RCC 7860 (cell line): Measurements from ENCODE around the gene IQGAP2.

Experiments used
- DNase-seq: peaks from one replicate; pipeline ENCODE4 v3.0.0-alpha.2; 2015; ENCODE audit warnings: low spot score
- FAIRE-seq: peaks from 2 replicates; lab custom pipeline; 2012; peaks lifted over from hg19 to GRCh38; lab: Jason Lieb, UNC

Gene IQGAP2

GRCh38 chr5:76696251-76696650, 293.2 kb downstream of the IQGAP2 start:
- no peak for DNase-seq
- FAIRE-seq, result no peak

- FAIRE-seq, result no peak
- no peak for DNase-seq
Observed at GRCh38 chr5:76697670-76698069, 294.6 kb downstream of the IQGAP2 start.

- DNase-seq (no peak), FAIRE-seq (no peak)
Observed at GRCh38 chr5:76700571-76700970, 297.5 kb downstream of the IQGAP2 start.

GRCh38 chr5:76701298-76701697, 298.2 kb downstream of the IQGAP2 start:
- FAIRE-seq (no peak), DNase-seq (peak; percentile 17)

- DNase-seq, result no peak
- no peak for FAIRE-seq
Observed at GRCh38 chr5:76703707-76704106, 300.6 kb downstream of the IQGAP2 start.

GRCh38 chr5:76704131-76704663, 301.1 kb downstream of the IQGAP2 start:
- DNase-seq (no peak), FAIRE-seq (no peak)

GRCh38 chr5:76705574-76705973, 302.5 kb downstream of the IQGAP2 start:
- FAIRE-seq, result no peak
- no peak for DNase-seq

- FAIRE-seq (peak; percentile 53), DNase-seq (peak; percentile 55)
Observed at GRCh38 chr5:76709762-76710161, 306.7 kb downstream of the IQGAP2 start.

- DNase-seq (no peak), FAIRE-seq (no peak)
Observed at GRCh38 chr5:76710991-76711390, 307.9 kb downstream of the IQGAP2 start.

GRCh38 chr5:76714751-76715485, 311.8 kb downstream of the IQGAP2 start:
- FAIRE-seq (no peak), DNase-seq (no peak)

GRCh38 chr5:76715486-76715735, 312.3 kb downstream of the IQGAP2 start:
- no peak for FAIRE-seq
- DNase-seq, result no peak

GRCh38 chr5:76715736-76716455, 312.8 kb downstream of the IQGAP2 start, which contains the start of gene F2R:
Gene F2R, plus strand, starts transcription at chr5:76716126. Its CDS starts 182 bp downstream, at chr5:76716308.
- FAIRE-seq (no peak), DNase-seq (no peak)

GRCh38 chr5:76716456-76717157, 313.5 kb downstream of the IQGAP2 start:
- FAIRE-seq, result no peak
- no peak for DNase-seq

- DNase-seq (no peak), FAIRE-seq (no peak)
Observed at GRCh38 chr5:76717222-76718083, 314.4 kb downstream of the IQGAP2 start.

- no peak for DNase-seq
- FAIRE-seq, result no peak
Observed at GRCh38 chr5:76718381-76718832, 315.3 kb downstream of the IQGAP2 start.

- DNase-seq (no peak), FAIRE-seq (no peak)
Observed at GRCh38 chr5:76718880-76719279, 315.8 kb downstream of the IQGAP2 start.

GRCh38 chr5:76720988-76721569, 318.0 kb downstream of the IQGAP2 start:
- DNase-seq (no peak), FAIRE-seq (no peak)

- FAIRE-seq (no peak), DNase-seq (no peak)
Observed at GRCh38 chr5:76723266-76723665, 320.2 kb downstream of the IQGAP2 start.

GRCh38 chr5:76723906-76724305, 320.8 kb downstream of the IQGAP2 start:
- no peak for FAIRE-seq
- no peak for DNase-seq

GRCh38 chr5:76724871-76725270, 321.8 kb downstream of the IQGAP2 start:
- FAIRE-seq (no peak), DNase-seq (peak; percentile 34)
